Measurements from ENCODE around the gene LMF2.

- TF ChIP-seq CTCF (IDR thresholded peaks at IDR 0.05), result no peak
- no peak for TF ChIP-seq POLR2A (IDR thresholded peaks at IDR 0.05)
Observed at GRCh38 chr22:50487290-50488005, 20.1 kb downstream of the LMF2 start.

All from esophagus squamous epithelium (tissue), 4 donors.